Neuron (in vitro differentiated cells): ENCODE measurements around the gene PRR3.

Source experiments
- H2AFZ ChIP-seq: one replicate; pipeline ENCODE4 v1.6.1; 2013; ENCODE audit warnings: low read depth, mild to moderate bottlenecking, inconsistent platforms, low read length, moderate library complexity
- H3K27me3 ChIP-seq: one replicate; pipeline ENCODE4 v1.6.1; 2013; ENCODE audit warnings: low read length; ENCODE audit not compliant: insufficient read depth
- H3K36me3 ChIP-seq: one replicate; pipeline ENCODE4 v1.6.1; 2013; ENCODE audit warnings: low read length; ENCODE audit not compliant: insufficient read depth
- H3K4me1 ChIP-seq: one replicate; pipeline ENCODE4 v1.6.1; 2013; ENCODE audit warnings: low read length; ENCODE audit not compliant: insufficient read depth
- H3K4me3 ChIP-seq: 2 replicates; pipeline ENCODE4 v1.5.1; 2013; ENCODE audit warnings: mild to moderate bottlenecking, low read length, moderate library complexity
- H3K9me3 ChIP-seq: one replicate; pipeline ENCODE4 v1.6.1; 2013; ENCODE audit warnings: low read length

Gene PRR3

GRCh38 chr6:30599625-30600324 is 42.7 kb downstream of the PRR3 start:
- Histone ChIP-seq H3K27me3 (no peaks in the 10 kb centered on the region), H3K36me3 (peaks cover 51% of the 10 kb centered on the region)

GRCh38 chr6:30600451-30600961 is 43.4 kb downstream of the PRR3 start:
- Histone ChIP-seq H3K9me3 (no peaks in the 10 kb centered on the region), H3K4me3 (no peak overlapping the region), H2AFZ (no peak overlapping the region), H3K4me1 (no peaks in the 10 kb centered on the region), H3K27me3 (no peaks in the 10 kb centered on the region), H3K36me3 (peaks cover 53% of the 10 kb centered on the region)

More at GRCh38 chr6:30599625-30600324, 42.7 kb downstream of the PRR3 start:
- Histone ChIP-seq H3K4me3 (no peak overlapping the region), H3K4me1 (no peaks in the 10 kb centered on the region), H2AFZ (no peak overlapping the region), H3K9me3 (no peaks in the 10 kb centered on the region)

- Histone ChIP-seq H2AFZ (no peak overlapping the region), H3K4me1 (no peaks in the 10 kb centered on the region), H3K27me3 (no peaks in the 10 kb centered on the region), H3K9me3 (no peaks in the 10 kb centered on the region), H3K4me3 (no peak overlapping the region), H3K36me3 (peaks cover 61% of the 10 kb centered on the region)
Measured at GRCh38 chr6:30601436-30601814, 44.3 kb downstream of the PRR3 start.

GRCh38 chr6:30601815-30602641 is 44.9 kb downstream of the PRR3 start:
- Histone ChIP-seq H2AFZ (no peak overlapping the region), H3K4me3 (no peak overlapping the region), H3K9me3 (no peaks in the 10 kb centered on the region), H3K36me3 (peaks cover 67% of the 10 kb centered on the region), H3K4me1 (no peaks in the 10 kb centered on the region), H3K27me3 (no peaks in the 10 kb centered on the region)

- Histone ChIP-seq H3K9me3 (no peaks in the 10 kb centered on the region), H2AFZ (no peak overlapping the region), H3K36me3 (peaks cover 85% of the 10 kb centered on the region), H3K4me3 (no peak overlapping the region), H3K27me3 (no peaks in the 10 kb centered on the region), H3K4me1 (no peaks in the 10 kb centered on the region)
Measured at GRCh38 chr6:30603961-30604360, 46.9 kb downstream of the PRR3 start.

- H3K4me3 ChIP-seq, result no peak overlapping the region
- H3K36me3 ChIP-seq, result peaks cover 66% of the 10 kb centered on the region
- peaks cover 15% of the 10 kb centered on the region for H3K4me1 ChIP-seq
- H3K27me3 ChIP-seq, result no peaks in the 10 kb centered on the region
- H3K9me3 ChIP-seq, result no peaks in the 10 kb centered on the region
- no peak overlapping the region for H2AFZ ChIP-seq
Measured at GRCh38 chr6:30610065-30610464, 53.0 kb downstream of the PRR3 start.

GRCh38 chr6:30611150-30611855 is 54.2 kb downstream of the PRR3 start:
- Histone ChIP-seq H3K4me3 (no peak overlapping the region), H3K27me3 (no peaks in the 10 kb centered on the region)

GRCh38 chr6:30611856-30612194 is 54.7 kb downstream of the PRR3 start:
- no peaks in the 10 kb centered on the region for H3K9me3 ChIP-seq
- H2AFZ ChIP-seq, result no peak overlapping the region
- H3K4me3 ChIP-seq, result no peak overlapping the region
- peaks cover 61% of the 10 kb centered on the region for H3K36me3 ChIP-seq
- no peaks in the 10 kb centered on the region for H3K27me3 ChIP-seq
- H3K4me1 ChIP-seq, result peaks cover 22% of the 10 kb centered on the region

More at GRCh38 chr6:30611150-30611855, 54.2 kb downstream of the PRR3 start:
- Histone ChIP-seq H3K4me1 (peaks cover 22% of the 10 kb centered on the region), H3K36me3 (peaks cover 61% of the 10 kb centered on the region), H3K9me3 (no peaks in the 10 kb centered on the region), H2AFZ (no peak overlapping the region)

GRCh38 chr6:30612213-30612612 is 55.1 kb downstream of the PRR3 start:
- H3K9me3 ChIP-seq, result no peaks in the 10 kb centered on the region
- H3K4me1 ChIP-seq, result peaks cover 22% of the 10 kb centered on the region
- H3K4me3 ChIP-seq, result no peak overlapping the region
- H3K27me3 ChIP-seq, result no peaks in the 10 kb centered on the region
- H2AFZ ChIP-seq, result no peak overlapping the region
- peaks cover 58% of the 10 kb centered on the region for H3K36me3 ChIP-seq

GRCh38 chr6:30612687-30613248 is 55.7 kb downstream of the PRR3 start:
- H3K4me3 ChIP-seq, result no peak overlapping the region
- no peak overlapping the region for H2AFZ ChIP-seq
- H3K4me1 ChIP-seq, result peaks cover 22% of the 10 kb centered on the region
- H3K27me3 ChIP-seq, result no peaks in the 10 kb centered on the region
- H3K9me3 ChIP-seq, result no peaks in the 10 kb centered on the region
- peaks cover 53% of the 10 kb centered on the region for H3K36me3 ChIP-seq
